ENCODE results near the gene VASN.
A peak's percentile ranks its signal among the peaks of the same experiment; 100 is the strongest.

VASN gene

GRCh38 chr16:4371357-4372000 is at the start of gene VASN:
TSS of gene VASN (plus strand) at chr16:4371848. CDS start at chr16:4380878, 9,030 bp downstream.
- TF ChIP-seq Cebpa-rat (IDR thresholded peaks at IDR 0.05), result no peak
- Histone ChIP-seq H3K9me3 (replicated peaks in 1 of 11) (no peaks in the 10 kb centered on the region), H3K9ac (peak within 1 kb of the TSS; percentile 57 to 81 (median 74)), H3K4me2 (peak within 1 kb of the TSS; percentile 97 to 100 (median 99)), H3K36me3 (peaks cover 6 to 70% (median 26%) of the 10 kb centered on the region in 11 experiments; a peak in 20 of 22 replicates), H4K20me1 (peaks cover 74 to 100% (median 100%) of the 10 kb centered on the region in 11 experiments), H3K4me3 (peak within 1 kb of the TSS; percentile 36 to 73 (median 63)), H3K4me1 (peaks cover 58 to 75% (median 61%) of the 10 kb centered on the region in 10 experiments), H3K27ac (peak within 1 kb of the TSS in 10 of 11 experiments; percentile 30 to 66 (median 47); a peak in 18 of 22 replicates), H3K27me3 (no peaks in the 10 kb centered on the region)

GRCh38 chr16:4322121-4323052 is 49.3 kb upstream of the VASN start:
- H3K9ac ChIP-seq, result peak overlapping the region in 2 of 11 experiments; percentile 9 to 15; a peak in 1 of 22 replicates
- H3K36me3 ChIP-seq, result no peaks in the 10 kb centered on the region
- TF ChIP-seq Cebpa-rat (IDR thresholded peaks at IDR 0.05), result no peak
- no peaks in the 10 kb centered on the region for H3K9me3 ChIP-seq (replicated peaks in 1 of 11)
- no peak overlapping the region for H3K4me3 ChIP-seq
- no peak overlapping the region for H3K27ac ChIP-seq
- H3K4me1 ChIP-seq, result peaks cover 74 to 100% (median 94%) of the 10 kb centered on the region in 10 experiments
- H4K20me1 ChIP-seq, result peaks cover 45 to 99% (median 81%) of the 10 kb centered on the region in 11 experiments; a peak in 21 of 22 replicates
- no peaks in the 10 kb centered on the region for H3K27me3 ChIP-seq
- H3K4me2 ChIP-seq, result peak overlapping the region in 6 of 11 experiments; percentile 32 to 100 (median 85); a peak in 8 of 22 replicates

GRCh38 chr16:4323071-4323844 is 48.4 kb upstream of the VASN start:
- H4K20me1 ChIP-seq, result peaks cover 38 to 90% (median 72%) of the 10 kb centered on the region in 11 experiments; a peak in 21 of 22 replicates
- peak overlapping the region in 9 of 11 experiments; percentile 5 to 63 (median 48); a peak in 13 of 22 replicates for H3K9ac ChIP-seq
- H3K9me3 ChIP-seq (replicated peaks in 1 of 11), result no peaks in the 10 kb centered on the region
- H3K27ac ChIP-seq, result peak overlapping the region in 8 of 11 experiments; percentile 22 to 71 (median 46); a peak in 11 of 22 replicates
- H3K4me2 ChIP-seq, result peak overlapping the region; percentile 62 to 99 (median 83); a peak in 21 of 22 replicates
- H3K36me3 ChIP-seq, result no peaks in the 10 kb centered on the region
- TF ChIP-seq Cebpa-rat (IDR thresholded peaks at IDR 0.05), result no peak
- no peak overlapping the region for H3K4me3 ChIP-seq
- peaks cover 69 to 97% (median 91%) of the 10 kb centered on the region in 10 experiments for H3K4me1 ChIP-seq
- no peaks in the 10 kb centered on the region for H3K27me3 ChIP-seq

GRCh38 chr16:4323845-4324488 is 47.7 kb upstream of the VASN start:
- Histone ChIP-seq H3K4me1 (peaks cover 69 to 97% (median 91%) of the 10 kb centered on the region in 10 experiments), H4K20me1 (peaks cover 32 to 90% (median 65%) of the 10 kb centered on the region in 11 experiments; a peak in 21 of 22 replicates), H3K9me3 (replicated peaks in 1 of 11) (no peaks in the 10 kb centered on the region), H3K4me3 (no peak overlapping the region; a peak in 1 of 20 replicates), H3K4me2 (peak overlapping the region; percentile 62 to 99 (median 83)), H3K27me3 (no peaks in the 10 kb centered on the region), H3K36me3 (no peaks in the 10 kb centered on the region), H3K27ac (peak overlapping the region in 9 of 11 experiments; percentile 10 to 71 (median 40); a peak in 16 of 22 replicates), H3K9ac (peak overlapping the region; percentile 5 to 63 (median 31); a peak in 16 of 22 replicates)
- TF ChIP-seq Cebpa-rat (IDR thresholded peaks at IDR 0.05), result no peak

GRCh38 chr16:4324492-4325252 is 47.0 kb upstream of the VASN start:
- peak overlapping the region in 7 of 11 experiments; percentile 22 to 71 (median 40); a peak in 13 of 22 replicates for H3K27ac ChIP-seq
- peaks cover 69 to 97% (median 91%) of the 10 kb centered on the region in 10 experiments for H3K4me1 ChIP-seq
- H3K4me2 ChIP-seq, result peak overlapping the region; percentile 62 to 99 (median 83)
- no peaks in the 10 kb centered on the region for H3K27me3 ChIP-seq
- peak overlapping the region in 9 of 11 experiments; percentile 5 to 63 (median 48); a peak in 11 of 22 replicates for H3K9ac ChIP-seq
- no peak overlapping the region for H3K4me3 ChIP-seq
- peaks cover 25 to 90% (median 58%) of the 10 kb centered on the region in 11 experiments; a peak in 21 of 22 replicates for H4K20me1 ChIP-seq
- no peak for TF ChIP-seq Cebpa-rat (IDR thresholded peaks at IDR 0.05)
- no peaks in the 10 kb centered on the region for H3K9me3 ChIP-seq (replicated peaks in 1 of 11)
- no peaks in the 10 kb centered on the region for H3K36me3 ChIP-seq

GRCh38 chr16:4325253-4325758 is 46.3 kb upstream of the VASN start:
- H3K36me3 ChIP-seq, result no peaks in the 10 kb centered on the region
- no peak overlapping the region for H3K4me3 ChIP-seq
- peaks cover 20 to 87% (median 52%) of the 10 kb centered on the region in 11 experiments; a peak in 21 of 22 replicates for H4K20me1 ChIP-seq
- peak overlapping the region; percentile 41 to 99 (median 82) for H3K4me2 ChIP-seq
- no peak for TF ChIP-seq Cebpa-rat (IDR thresholded peaks at IDR 0.05)
- H3K4me1 ChIP-seq, result peaks cover 67 to 97% (median 89%) of the 10 kb centered on the region in 10 experiments
- H3K9me3 ChIP-seq (replicated peaks in 1 of 11), result no peaks in the 10 kb centered on the region
- no peaks in the 10 kb centered on the region for H3K27me3 ChIP-seq
- H3K9ac ChIP-seq, result no peak overlapping the region
- peak overlapping the region in 6 of 11 experiments; percentile 6 to 68 (median 36); a peak in 7 of 22 replicates for H3K27ac ChIP-seq

Measured in BLaER1 treated with 17β-estradiol and CSF1 and Interleukin-3, amounts not matched to agents 10 nM and 100 nM (cell line).